GM18502 (cell line): ENCODE measurements around the gene SS18.

Source experiments
- ATAC-seq: cut with Tn5 transposase; IDR thresholded peaks from one replicate; pipeline ENCODE4 v1.9.1; 2021; ENCODE audit warnings: mild to moderate bottlenecking; ENCODE audit not compliant: unreplicated experiment, poor library complexity

SS18 gene

DNA sequence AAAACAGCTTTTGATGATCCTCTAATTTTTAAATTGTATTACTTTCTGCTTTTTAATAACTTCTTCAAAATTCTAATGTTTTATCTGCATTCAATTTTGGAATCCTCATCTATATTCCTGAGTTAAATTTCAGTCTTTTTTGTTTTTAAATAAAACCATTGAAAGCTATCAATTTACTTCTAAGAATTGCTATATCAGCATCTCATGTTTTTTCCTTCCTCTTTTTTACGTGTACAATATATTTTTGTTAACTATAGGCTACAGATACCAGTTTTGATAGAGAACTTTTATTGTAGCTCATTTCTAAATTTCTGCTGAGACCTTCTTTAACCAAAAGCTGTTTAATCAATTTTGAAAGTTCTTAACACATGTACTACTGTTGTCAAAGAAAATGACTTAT, 84.5 kb downstream of the SS18 start:
- ATAC-seq = no peak

GRCh38 chr18:26004832-26005231, 85.6 kb downstream of the SS18 start:
- ATAC-seq = no peak

DNA sequence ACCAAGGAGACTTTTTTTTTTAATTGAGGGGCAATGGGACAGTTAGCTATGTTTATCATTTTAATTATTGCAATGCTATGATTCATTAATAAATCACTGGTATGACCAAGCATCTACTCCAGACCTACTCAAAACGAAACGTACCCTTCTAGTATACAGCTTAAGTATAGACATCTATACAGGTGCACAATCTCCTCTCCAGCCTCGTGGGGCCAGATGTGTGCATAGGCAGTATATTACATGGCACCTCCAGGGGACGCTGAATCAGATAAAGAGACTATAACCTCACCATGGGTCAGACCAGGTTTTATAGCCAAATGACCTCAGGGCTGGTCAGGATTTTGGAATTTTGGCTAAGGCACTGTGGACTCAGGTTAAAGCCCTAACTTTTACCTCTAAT, 86.6 kb downstream of the SS18 start:
- peak; percentile 50 for ATAC-seq

- ATAC-seq = no peak
These were observed 87.1 kb downstream of the SS18 start for GRCh38 chr18:26003356-26003755.

GRCh38 chr18:26002375-26002910, 88.0 kb downstream of the SS18 start:
- ATAC-seq = no peak

DNA sequence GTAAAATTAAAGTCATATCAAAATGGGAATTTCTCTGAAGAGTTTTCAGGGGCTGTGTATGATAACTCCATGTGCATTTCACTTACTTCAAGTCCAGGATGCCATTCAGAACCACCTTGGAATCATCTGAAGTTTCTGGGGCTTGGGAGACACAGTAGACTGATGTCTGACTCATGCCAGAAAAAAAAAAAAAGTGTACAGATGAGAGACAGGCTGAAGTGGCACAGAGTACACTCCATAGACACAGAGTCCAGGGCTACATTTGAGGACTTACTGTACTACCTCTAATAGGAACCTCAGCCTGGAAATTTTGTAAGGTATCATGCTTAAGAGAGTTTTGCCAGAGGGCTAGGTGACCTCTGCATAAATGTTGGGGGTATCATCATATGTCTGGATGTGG, 92.0 kb downstream of the SS18 start:
- ATAC-seq = no peak

- no peak for ATAC-seq
These were observed 97.8 kb downstream of the SS18 start for GRCh38 chr18:25992566-25992965.

DNA sequence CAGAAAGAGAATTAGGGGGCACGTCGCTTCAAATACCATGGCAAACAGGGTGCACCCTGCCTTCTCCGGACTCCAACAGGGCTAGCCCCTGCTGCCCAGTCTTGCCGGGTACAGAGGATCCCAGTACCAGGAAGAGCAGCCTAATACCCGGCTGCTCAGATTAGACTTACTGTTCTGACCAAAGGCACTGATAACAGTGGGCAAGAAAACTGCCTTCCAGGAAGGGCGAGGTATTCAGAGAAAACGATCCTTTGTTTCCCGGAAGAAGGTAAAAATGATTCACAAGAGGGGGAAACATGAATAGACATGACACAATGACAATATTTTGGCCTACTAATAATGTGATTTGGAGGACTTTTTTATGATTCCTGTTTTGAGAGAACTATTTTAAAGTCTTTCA, 99.9 kb downstream of the SS18 start:
- ATAC-seq = no peak

- ATAC-seq = no peak
These were observed 104.6 kb downstream of the SS18 start for GRCh38 chr18:25985707-25986394.

DNA sequence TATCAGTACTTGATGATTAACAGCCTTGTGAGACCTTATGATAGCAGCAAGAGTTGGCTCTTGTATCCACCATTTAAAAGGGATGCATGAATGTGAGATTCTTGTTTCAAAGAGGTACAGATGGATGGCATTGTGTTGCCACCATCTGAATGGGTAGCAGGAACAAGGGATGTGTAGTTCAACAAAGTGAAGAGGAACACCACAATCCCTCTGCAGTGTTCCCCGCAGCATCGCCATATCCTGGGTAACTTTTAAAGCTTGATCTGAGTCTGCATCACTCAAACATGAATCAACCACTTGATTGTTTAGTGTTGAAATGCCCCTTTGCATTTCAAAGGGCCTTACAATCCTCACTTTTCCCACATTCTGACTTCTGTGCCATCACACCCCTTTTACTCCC, 106.7 kb downstream of the SS18 start:
- no peak for ATAC-seq

DNA sequence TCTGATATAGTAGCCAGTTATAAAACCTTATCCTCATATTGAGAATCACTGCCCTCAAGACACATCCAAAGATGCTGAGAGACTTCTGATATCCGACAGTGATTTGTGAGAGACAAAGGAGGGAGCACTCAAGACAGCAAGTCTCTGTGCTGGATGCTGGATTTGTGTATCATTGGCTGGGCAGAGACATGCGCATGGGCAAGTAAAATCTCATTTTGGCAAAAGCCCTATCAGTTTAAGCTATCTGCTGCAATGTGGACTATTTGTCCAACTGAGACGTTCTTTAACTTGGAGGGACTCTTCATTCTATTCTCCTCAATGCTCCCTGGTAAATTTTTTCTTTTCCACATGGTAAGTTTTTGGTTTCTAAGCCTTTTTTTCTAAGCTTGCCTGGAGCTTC, 107.5 kb downstream of the SS18 start:
- no peak for ATAC-seq

- ATAC-seq = no peak
These were observed 108.3 kb downstream of the SS18 start for GRCh38 chr18:25982153-25982552.

- no peak for ATAC-seq
These were observed 110.9 kb downstream of the SS18 start for GRCh38 chr18:25979369-25980040.

DNA sequence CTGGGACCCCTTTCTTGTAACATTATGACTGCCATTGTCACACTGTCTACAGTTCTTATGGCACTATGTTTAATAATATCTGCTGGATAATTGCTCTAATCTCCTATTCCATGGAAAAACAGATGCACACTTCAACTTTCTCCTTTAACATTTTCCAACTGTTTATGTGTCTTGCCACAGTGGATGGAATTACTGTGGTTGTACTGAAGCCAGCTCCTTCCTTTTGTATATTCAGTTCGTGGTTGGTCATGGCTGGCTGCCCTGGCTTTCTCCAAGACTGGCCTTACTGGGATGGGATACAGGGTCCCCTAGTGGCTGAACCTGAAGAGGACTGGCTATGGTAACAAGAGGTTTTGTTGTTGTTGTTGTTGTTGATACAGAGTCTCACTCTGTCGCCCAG, 113.9 kb downstream of the SS18 start:
- ATAC-seq = no peak

DNA sequence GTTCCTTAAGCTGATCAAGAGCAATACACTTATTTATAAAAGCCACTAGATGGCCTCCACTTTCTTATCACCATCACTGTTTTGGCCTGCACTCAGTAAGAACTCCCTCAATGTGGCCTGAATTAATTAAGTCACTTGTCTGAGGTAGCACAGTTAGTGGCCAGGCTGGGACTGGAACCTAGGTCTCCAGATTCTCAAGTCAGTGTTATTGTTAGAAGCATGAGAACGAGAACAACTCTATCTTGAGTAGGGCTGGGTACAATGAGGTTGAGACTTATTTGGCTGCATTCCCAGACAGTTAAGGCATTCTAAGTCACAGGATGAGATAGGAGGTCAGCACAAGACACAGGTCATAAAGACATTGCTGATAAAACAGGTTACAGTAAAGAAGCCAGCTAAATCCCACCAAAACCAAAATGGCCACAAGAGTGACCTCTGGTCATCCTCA, 115.8 kb downstream of the SS18 start:
- ATAC-seq = no peak
